Kidney tubule cell (primary cell): ENCODE results near the gene TAMALIN.
A peak's percentile ranks its signal among the peaks of the same experiment; 100 is the strongest.

Experiments used
- DNase-seq: peaks from one replicate; pipeline ENCODE4 v3.0.0-alpha.2; 2018; ENCODE audit warnings: low spot score

Gene TAMALIN

GRCh38 chr12:52014567-52015530, 8.1 kb downstream of the TAMALIN start:
- no peak for DNase-seq

- DNase-seq = no peak
These were observed 8.8 kb downstream of the TAMALIN start for GRCh38 chr12:52015532-52016041.

- DNase-seq = no peak
These were observed 11.8 kb downstream of the TAMALIN start for GRCh38 chr12:52018433-52019112.

GRCh38 chr12:52019113-52019770, 12.5 kb downstream of the TAMALIN start:
- DNase-seq = peak; percentile 84

GRCh38 chr12:52020539-52021336, 14.0 kb downstream of the TAMALIN start:
- DNase-seq = peak; percentile 52

GRCh38 chr12:52022841-52023181, 16.1 kb downstream of the TAMALIN start:
- peak; percentile 57 for DNase-seq

GRCh38 chr12:52023182-52023975, 16.6 kb downstream of the TAMALIN start:
- peak; percentile 88 for DNase-seq

GRCh38 chr12:52023976-52024688, 17.4 kb downstream of the TAMALIN start:
- DNase-seq = no peak

GRCh38 chr12:52024845-52025230, 18.1 kb downstream of the TAMALIN start:
- peak; percentile 63 for DNase-seq

- no peak for DNase-seq
These were observed 19.5 kb downstream of the TAMALIN start for GRCh38 chr12:52026263-52026662.

GRCh38 chr12:52027085-52027843, 20.5 kb downstream of the TAMALIN start:
- DNase-seq = no peak

GRCh38 chr12:52029685-52030084, 22.9 kb downstream of the TAMALIN start:
- peak; percentile 54 for DNase-seq

- DNase-seq = peak; percentile 30
These were observed 25.7 kb downstream of the TAMALIN start for GRCh38 chr12:52032446-52032803.

GRCh38 chr12:52032804-52033445, 26.2 kb downstream of the TAMALIN start:
- DNase-seq = peak; percentile 96

- DNase-seq = no peak
These were observed 26.8 kb downstream of the TAMALIN start for GRCh38 chr12:52033446-52034140.

- no peak for DNase-seq
These were observed 28.4 kb downstream of the TAMALIN start for GRCh38 chr12:52035190-52035589.

- DNase-seq = no peak
These were observed 29.2 kb downstream of the TAMALIN start for GRCh38 chr12:52035926-52036325.

- peak; percentile 76 for DNase-seq
These were observed 29.9 kb downstream of the TAMALIN start for GRCh38 chr12:52036587-52037171.
